OCI-LY3 (cell line): ENCODE data around the gene PRXL2B.
"Not testable (repeated sequence)": the region's sequence is repeated elsewhere in the genome, so short reads cannot be mapped to it uniquely, and the experiment has no call there.

Experiments
- H2AFZ ChIP-seq: fragments of 200-600, 300-600 bp; shearing (Covaris generic); 2 replicates; pipeline ENCODE4 v1.6.0; 2014; ENCODE audit warnings: antibody characterized with exemption, low read depth, low read length
- H3K27ac ChIP-seq: fragments of 200-600, 300-600 bp; sonication (generic); 2 replicates; pipeline ENCODE4 v1.5.1; 2014; ENCODE audit warnings: mild to moderate bottlenecking, low read length, moderate library complexity, mixed read lengths
- H3K27me3 ChIP-seq: fragments of 200-600, 300-600 bp; sonication (generic); 2 replicates; pipeline ENCODE4 v1.6.1; 2014; ENCODE audit warnings: low read depth, low read length, mixed read lengths
- H3K36me3 ChIP-seq: fragments of 200-600, 300-600 bp; sonication (generic); replicated peaks from 2 replicates; pipeline ENCODE3; 2014; ENCODE audit warnings: low read depth, low read length, mixed read lengths
- H3K4me1 ChIP-seq: fragments of 300-600, 200-600 bp; sonication (generic); 2 replicates; pipeline ENCODE4 v1.6.1; 2014; ENCODE audit warnings: low read length, mixed read lengths
- H3K4me2 ChIP-seq: fragments of 200-600, 300-600 bp; sonication (generic); 2 replicates; pipeline ENCODE4 v1.6.1; 2014; ENCODE audit warnings: low read length, mixed read lengths
- H3K4me3 ChIP-seq: fragments of 300-600, 200-600 bp; sonication (generic); 2 replicates; pipeline ENCODE4 v1.5.1; 2014; ENCODE audit warnings: antibody characterized with exemption, mild to moderate bottlenecking, low read length, moderate library complexity
- H3K79me2 ChIP-seq: fragments of 300-600, 200-600 bp; shearing (Covaris generic); 2 replicates; pipeline ENCODE4 v1.6.1; 2014; ENCODE audit warnings: mild to moderate bottlenecking, low read length, mixed read lengths
- H3K9ac ChIP-seq: fragments of 300-600, 200-600 bp; shearing (Covaris generic); 2 replicates; pipeline ENCODE4 v1.6.0; 2014; ENCODE audit warnings: mild to moderate bottlenecking, low read length, moderate library complexity
- H3K9me3 ChIP-seq: fragments of 200-600, 300-600 bp; shearing (Covaris generic); 2 replicates; pipeline ENCODE4 v1.6.1; 2014; ENCODE audit warnings: low read length, mixed read lengths; ENCODE audit not compliant: insufficient read depth
- H4K20me1 ChIP-seq: fragments of 200-600, 300-600 bp; sonication (generic); 2 replicates; pipeline ENCODE4 v1.6.1; 2016; ENCODE audit warnings: low read length, mixed read lengths; ENCODE audit not compliant: insufficient read depth
- EZH2phosphoT487 ChIP-seq: fragments of 200-600 bp; shearing (Covaris generic); IDR thresholded peaks from 2 replicates; pipeline ENCODE4 v1.6.1; 2018; ENCODE audit warnings: antibody characterized with exemption, mixed run types, low read depth
- TF ChIP-seq, protein P1 (sequence below): fragments of 200-600, 300-600 bp; sonication (generic); IDR thresholded peaks from 2 replicates; pipeline ENCODE4 v1.5.1; 2014; ENCODE audit warnings: antibody characterized with exemption, low read length, low read depth

The PRXL2B gene

GRCh38 chr1:2623571-2624337 is 37.2 kb downstream of the PRXL2B start:
- H3K27ac ChIP-seq: no peak overlapping the region

DNA sequence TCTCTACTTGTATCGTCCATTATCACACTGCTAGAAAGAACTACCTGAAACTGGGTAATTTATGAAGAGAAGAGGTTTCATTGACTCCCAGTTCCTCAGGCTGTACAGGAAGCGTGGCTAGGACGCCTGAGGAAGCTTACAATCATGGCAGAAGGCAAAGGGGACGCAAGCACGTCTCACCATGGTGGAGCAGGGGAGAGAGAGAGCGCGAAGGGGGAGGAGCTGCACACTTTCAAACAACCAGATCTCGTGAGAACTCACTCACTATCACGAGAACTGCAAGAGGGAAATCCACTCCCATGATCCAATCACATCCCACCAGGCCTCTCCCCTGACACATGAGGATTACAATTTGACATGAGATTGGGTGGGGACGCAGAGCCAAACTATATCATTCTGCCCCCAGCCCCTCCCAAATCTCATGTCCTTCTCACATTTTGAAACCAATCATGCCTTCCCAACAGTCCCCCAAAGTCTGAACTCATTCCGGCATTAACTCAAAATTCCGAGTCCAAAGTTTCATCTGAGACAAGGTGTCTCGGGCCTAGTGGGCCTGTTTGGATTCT is 38.2 kb downstream of the PRXL2B start:
- H3K9me3 ChIP-seq: 0 out of 2 replicates have a peak, but pooled peaks cover 5% of the 10 kb centered on the region

More at GRCh38 chr1:2623571-2624337, 37.2 kb downstream of the PRXL2B start:
- Histone ChIP-seq H2AFZ (no peak overlapping the region), H3K4me1 (no peaks in the 10 kb centered on the region), H3K27me3 (no peaks in the 10 kb centered on the region), H3K4me3 (no peak overlapping the region), H3K79me2 (no peaks in the 10 kb centered on the region), H3K4me2 (no peak overlapping the region), H3K9ac (no peak overlapping the region), H4K20me1 (no peaks in the 10 kb centered on the region), H3K36me3 (no peaks in the 10 kb centered on the region), H3K9me3 (0 out of 2 replicates have a peak, but pooled peaks cover 7% of the 10 kb centered on the region)
- no peak for TF ChIP-seq EZH2phosphoT487
- TF ChIP-seq, protein P1, sequence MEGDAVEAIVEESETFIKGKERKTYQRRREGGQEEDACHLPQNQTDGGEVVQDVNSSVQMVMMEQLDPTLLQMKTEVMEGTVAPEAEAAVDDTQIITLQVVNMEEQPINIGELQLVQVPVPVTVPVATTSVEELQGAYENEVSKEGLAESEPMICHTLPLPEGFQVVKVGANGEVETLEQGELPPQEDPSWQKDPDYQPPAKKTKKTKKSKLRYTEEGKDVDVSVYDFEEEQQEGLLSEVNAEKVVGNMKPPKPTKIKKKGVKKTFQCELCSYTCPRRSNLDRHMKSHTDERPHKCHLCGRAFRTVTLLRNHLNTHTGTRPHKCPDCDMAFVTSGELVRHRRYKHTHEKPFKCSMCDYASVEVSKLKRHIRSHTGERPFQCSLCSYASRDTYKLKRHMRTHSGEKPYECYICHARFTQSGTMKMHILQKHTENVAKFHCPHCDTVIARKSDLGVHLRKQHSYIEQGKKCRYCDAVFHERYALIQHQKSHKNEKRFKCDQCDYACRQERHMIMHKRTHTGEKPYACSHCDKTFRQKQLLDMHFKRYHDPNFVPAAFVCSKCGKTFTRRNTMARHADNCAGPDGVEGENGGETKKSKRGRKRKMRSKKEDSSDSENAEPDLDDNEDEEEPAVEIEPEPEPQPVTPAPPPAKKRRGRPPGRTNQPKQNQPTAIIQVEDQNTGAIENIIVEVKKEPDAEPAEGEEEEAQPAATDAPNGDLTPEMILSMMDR: no peak

DNA sequence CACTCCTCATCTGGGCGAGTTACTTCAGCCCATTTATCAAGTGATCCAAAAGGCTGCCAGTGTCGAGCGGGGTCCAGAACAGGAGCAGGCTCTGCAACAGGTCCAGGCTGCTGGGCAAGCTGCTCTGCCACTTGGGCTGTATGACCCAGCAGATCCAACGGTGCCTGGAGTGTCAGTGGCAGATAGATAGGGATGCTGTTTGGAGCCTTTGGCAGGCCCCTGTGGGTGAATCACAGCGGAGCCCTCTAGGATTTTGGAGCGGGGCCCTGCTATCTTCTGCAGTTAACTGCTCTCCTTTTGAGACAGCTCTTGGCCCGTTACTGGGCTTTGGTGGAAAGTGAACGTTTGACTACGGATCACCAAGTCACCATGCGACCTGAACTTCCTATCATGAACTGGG is 38.7 kb downstream of the PRXL2B start:
- no peak overlapping the region for H3K27ac ChIP-seq
- no peaks in the 10 kb centered on the region for H3K36me3 ChIP-seq
- H2AFZ ChIP-seq: no peak overlapping the region
- H3K9me3 ChIP-seq: 0 out of 2 replicates have a peak, but pooled peaks cover under 1% of the 10 kb centered on the region
- no peaks in the 10 kb centered on the region for H3K79me2 ChIP-seq
- TF ChIP-seq EZH2phosphoT487: no peak
- TF ChIP-seq, protein P1: no peak
- H4K20me1 ChIP-seq: no peaks in the 10 kb centered on the region
- H3K4me1 ChIP-seq: no peaks in the 10 kb centered on the region
- no peak overlapping the region for H3K9ac ChIP-seq
- H3K4me3 ChIP-seq: no peak overlapping the region
- no peaks in the 10 kb centered on the region for H3K27me3 ChIP-seq
- no peak overlapping the region for H3K4me2 ChIP-seq

More for the DNA sequence above, 38.2 kb downstream of the PRXL2B start:
- H3K4me1 ChIP-seq: no peaks in the 10 kb centered on the region
- H3K9ac ChIP-seq: no peak overlapping the region
- no peak overlapping the region for H2AFZ ChIP-seq
- H3K27me3 ChIP-seq: no peaks in the 10 kb centered on the region
- H3K27ac ChIP-seq: no peak overlapping the region
- TF ChIP-seq EZH2phosphoT487: no peak
- TF ChIP-seq, protein P1: no peak
- H3K4me3 ChIP-seq: no peak overlapping the region
- no peaks in the 10 kb centered on the region for H3K36me3 ChIP-seq
- H3K4me2 ChIP-seq: no peak overlapping the region
- H3K79me2 ChIP-seq: no peaks in the 10 kb centered on the region
- no peaks in the 10 kb centered on the region for H4K20me1 ChIP-seq

GRCh38 chr1:2625748-2626147 is 39.2 kb downstream of the PRXL2B start:
- H3K4me3 ChIP-seq: not testable (repeated sequence)

More at GRCh38 chr1:2625748-2626147, 39.2 kb downstream of the PRXL2B start:
- H3K4me1 ChIP-seq, H3K9ac ChIP-seq, H3K4me2 ChIP-seq, H3K36me3 ChIP-seq, H3K27ac ChIP-seq, H3K27me3 ChIP-seq, H3K9me3 ChIP-seq, H4K20me1 ChIP-seq, H2AFZ ChIP-seq, H3K79me2 ChIP-seq: not testable (repeated sequence)
